Cardiac fibroblast (primary cell): ENCODE measurements around the gene TRIOBP.
A peak's percentile ranks its signal among the peaks of the same experiment; 100 is the strongest.
"Not testable (repeated sequence)": the region's sequence is repeated elsewhere in the genome, so short reads cannot be mapped to it uniquely, and the experiment has no call there.

ENCODE experiments used
- DNase-seq, 2 donors: peaks; one replicate each; pipeline versions ENCODE4 v3.0.0 to v3.0.0-alpha.2; 2010; ENCODE audit warnings: low read depth in 2 of 2
- H3K4me3 ChIP-seq, 2 donors: replicated peaks in 1 of 2; 1 replicate in 1 of 2; 2 replicates in 1 of 2; pipeline ENCODE4 v1.5.1; 2011; ENCODE audit warnings: low read depth in 2 of 2, low read length in 2 of 2, mild to moderate bottlenecking in 2 of 2, moderate library complexity in 1 of 2
- CTCF ChIP-seq: IDR thresholded peaks from one replicate; pipeline ENCODE4 v1.5.1; 2011; ENCODE audit warnings: low read depth, mild to moderate bottlenecking, low read length, inconsistent platforms

The TRIOBP gene

DNA sequence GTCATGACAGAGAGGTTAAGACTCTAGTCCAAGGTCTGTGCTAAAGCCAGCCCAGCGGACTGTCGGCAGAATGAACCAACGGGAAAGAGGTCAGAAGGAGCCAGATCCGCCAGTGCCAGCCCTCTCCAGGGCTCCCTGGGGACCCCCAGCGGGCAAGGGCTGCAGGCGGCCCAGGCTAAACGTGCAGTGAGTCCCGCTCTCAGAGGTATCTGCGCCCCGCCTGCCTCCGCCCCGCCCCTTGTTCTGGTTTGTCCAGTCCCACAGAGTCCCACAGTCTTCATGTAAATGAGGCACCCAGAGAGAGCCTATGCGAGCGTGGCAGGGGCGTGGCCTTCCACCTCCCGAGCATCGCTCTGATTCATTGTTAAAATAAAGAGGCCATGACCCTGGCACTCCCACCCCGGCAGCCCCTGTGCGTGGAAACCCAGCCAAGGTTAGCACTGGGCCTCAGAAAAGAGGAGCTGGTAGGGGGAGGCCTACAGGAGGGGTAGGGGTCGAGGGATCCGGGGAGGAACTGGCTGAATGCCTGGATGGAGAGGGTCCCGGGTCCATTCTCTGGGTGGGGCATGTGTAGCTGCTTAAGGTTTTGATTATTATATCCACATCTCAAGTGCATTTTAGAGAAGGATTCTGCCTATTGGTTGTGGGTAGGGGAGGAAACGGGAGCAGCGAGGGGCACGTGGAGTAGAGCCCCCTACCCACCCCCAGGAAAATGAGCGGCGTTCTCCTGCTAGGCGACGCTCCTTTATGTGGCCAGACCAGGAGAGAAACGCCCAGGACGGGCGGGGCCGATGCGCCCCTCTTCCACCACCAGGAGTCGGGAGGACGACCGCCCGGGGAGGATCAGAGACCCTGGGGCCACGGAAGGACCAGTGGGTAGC lies at the start of gene TRIOBP:
Gene TRIOBP (plus strand): TSS at position 392 of the 881 bp plus-strand sequence. CDS start 4,318 bp downstream, outside the sequence.
- DNase-seq = peak; percentile 93 to 96
- H3K4me3 ChIP-seq = peak within 1 kb of the TSS in 1 of 2 donors; percentile 47
- peak; percentile 32 for TF ChIP-seq CTCF

GRCh38 chr22:37647317-37647716 lies 49.5 kb upstream of the TRIOBP start:
- H3K4me3 ChIP-seq = no peak overlapping the region
- no peak for DNase-seq
- no peak for TF ChIP-seq CTCF

GRCh38 chr22:37647928-37648327 lies 48.9 kb upstream of the TRIOBP start:
- no peak for DNase-seq
- TF ChIP-seq CTCF = no peak
- H3K4me3 ChIP-seq = no peak overlapping the region

GRCh38 chr22:37650463-37651136 lies 46.2 kb upstream of the TRIOBP start:
- no peak overlapping the region for H3K4me3 ChIP-seq
- TF ChIP-seq CTCF = no peak
- no peak for DNase-seq

DNA sequence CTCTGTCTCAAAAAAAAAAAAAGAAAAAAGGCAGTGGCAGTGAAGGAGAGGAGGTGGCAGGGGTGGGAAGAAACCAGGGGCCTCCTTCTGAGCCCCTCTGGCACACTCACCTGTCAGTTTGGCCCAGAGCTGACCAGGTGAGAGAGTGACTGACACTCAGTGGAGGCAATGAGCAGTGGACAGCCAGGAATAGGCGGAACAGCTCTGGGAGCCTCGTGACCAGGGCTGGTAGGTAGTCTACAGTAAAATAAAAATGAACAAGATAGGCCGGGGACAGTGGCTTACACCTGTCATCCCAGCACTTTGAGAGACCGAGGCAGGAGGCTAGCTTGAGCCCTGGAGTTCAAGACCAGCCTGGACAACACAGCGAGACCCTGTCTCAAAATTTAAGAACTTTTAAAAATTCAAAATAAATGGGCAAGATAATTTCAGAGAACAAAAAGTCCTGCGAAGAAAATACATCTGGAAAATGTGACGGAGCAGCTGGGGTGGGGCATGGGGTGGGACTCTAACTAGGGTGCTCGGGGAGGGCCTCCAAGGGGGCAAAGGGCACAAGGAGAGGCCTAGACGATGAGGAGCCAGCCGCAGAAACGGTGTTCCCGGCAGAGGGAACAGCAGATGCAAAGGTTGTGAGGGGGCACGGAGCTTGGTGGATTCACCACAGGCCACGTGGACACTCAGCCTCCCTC lies 42.1 kb upstream of the TRIOBP start:
- H3K4me3 ChIP-seq = no peak overlapping the region
- TF ChIP-seq CTCF = no peak
- DNase-seq = no peak

GRCh38 chr22:37655252-37655563 lies 41.6 kb upstream of the TRIOBP start:
- no peak for TF ChIP-seq CTCF
- no peak overlapping the region for H3K4me3 ChIP-seq
- no peak for DNase-seq

GRCh38 chr22:37656583-37656982 lies 40.3 kb upstream of the TRIOBP start:
- not testable (repeated sequence) for DNase-seq, H3K4me3 ChIP-seq
